T-cell (primary cell): Measurements from ENCODE around the gene VAV2. TPM values are rescaled to one million over a fixed set of nuclear protein-coding genes. Genes with fewer than 3 reads are reported as not detected.

ENCODE experiments used
- ATAC-seq, 4 experiments: fragments of 200-7000 bp in 3 of 4; fragments of 150-1000 bp in 1 of 4; cut with Tn5 transposase; replicated peaks in 1 of 4; 1 replicate in 3 of 4; 2 replicates in 1 of 4; pipeline ENCODE4 v1.10.0; 2021; ENCODE audit warnings: moderate library complexity in 3 of 4, mild to moderate bottlenecking in 2 of 4, moderate number of reproducible peaks in 1 of 4
- CTCF ChIA-PET, 2 donors: fragments of 300-600 bp; sonication (Branson Sonifier 250); formaldehyde crosslinking; loops; one replicate each; lab custom pipeline; 2022; ENCODE audit warnings: antibody characterized with exemption in 2 of 2; lab: Charles Lee
- POLR2A ChIA-PET, 2 donors: fragments of 300-600 bp; sonication (Branson Sonifier 250); formaldehyde crosslinking; loops; one replicate each; lab custom pipeline; 2022; ENCODE audit warnings: antibody characterized with exemption in 2 of 2; lab: Charles Lee
- DNase-seq, 35 experiments: peaks; one replicate each; pipeline versions ENCODE4 v3.0.0 to v3.0.0-alpha.2; 2013 to 2023
- H3K27ac ChIP-seq: one replicate; pipeline ENCODE4 v1.5.1; 2013; ENCODE audit warnings: low read length
- H3K27me3 ChIP-seq, 2 experiments: replicated peaks in 1 of 2; 1 replicate in 1 of 2; 2 replicates in 1 of 2; pipeline versions ENCODE4 v1.6.1 to v1.7.0; 2013; ENCODE audit warnings: low read length in 1 of 2, mixed read lengths in 1 of 2; ENCODE audit not compliant: control insufficient read depth in 2 of 2, insufficient read depth in 2 of 2; ENCODE audit errors: extremely low read depth in 1 of 2
- H3K36me3 ChIP-seq, 2 donors: 1 replicate in 1 of 2; 2 replicates in 1 of 2; pipeline versions ENCODE4 v1.6.1 to v1.7.0; 2013; ENCODE audit warnings: low read length in 1 of 2; ENCODE audit not compliant: control insufficient read depth in 2 of 2, insufficient read depth in 1 of 2; ENCODE audit errors: extremely low read depth in 1 of 2
- H3K4me1 ChIP-seq, 2 experiments: 1 replicate in 1 of 2; 2 replicates in 1 of 2; pipeline versions ENCODE4 v1.6.1 to v1.7.0; 2013; ENCODE audit warnings: low read length in 2 of 2, mixed read lengths in 1 of 2; ENCODE audit not compliant: insufficient read depth in 2 of 2, control insufficient read depth in 1 of 2; ENCODE audit errors: extremely low read depth in 1 of 2
- H3K4me3 ChIP-seq, 2 donors: 1 replicate in 1 of 2; 2 replicates in 1 of 2; pipeline versions ENCODE4 v1.5.1 to v1.7.0; 2013; ENCODE audit warnings: mild to moderate bottlenecking in 2 of 2, low read length in 1 of 2, moderate library complexity in 1 of 2; ENCODE audit not compliant: control insufficient read depth in 1 of 2; ENCODE audit errors: extremely low read depth in 1 of 2
- H3K9me3 ChIP-seq: 2 replicates; pipeline ENCODE4 v1.7.0; 2013
- H3K27ac Mint-ChIP-seq, 2 donors: one replicate each; pipeline ENCODE4 v1.8.0; 2020 to 2021; ENCODE audit warnings: mild to moderate bottlenecking in 2 of 2, mixed read lengths in 2 of 2
- H3K27me3 Mint-ChIP-seq, 2 donors: one replicate each; pipeline ENCODE4 v1.8.0; 2021 to 2022; ENCODE audit warnings: mixed read lengths in 2 of 2
- H3K36me3 Mint-ChIP-seq: one replicate; pipeline ENCODE4 v1.8.0; 2021; ENCODE audit warnings: mixed read lengths
- H3K4me1 Mint-ChIP-seq, 3 donors: one replicate each; pipeline ENCODE4 v1.8.0; 2020 to 2022; ENCODE audit warnings: mixed read lengths in 3 of 3, mild to moderate bottlenecking in 1 of 3
- H3K4me3 Mint-ChIP-seq, 3 donors: one replicate each; pipeline ENCODE4 v1.8.0; 2020 to 2022; ENCODE audit warnings: mild to moderate bottlenecking in 3 of 3, mixed read lengths in 3 of 3, moderate library complexity in 3 of 3
- H3K9me3 Mint-ChIP-seq, 3 donors: one replicate each; pipeline ENCODE4 v1.8.0; 2020 to 2022; ENCODE audit warnings: mixed read lengths in 3 of 3
- WGBS: methylation state at CpG from one replicate; pipeline ENCODE4 v1.1.5; 2013; ENCODE audit warnings: missing lambda C conversion rate; ENCODE audit not compliant: insufficient coverage; 5-methylcytosine and 5-hydroxymethylcytosine counted together
- total RNA-seq, 35 experiments: library from RNA in 6 of 35; stranded (reverse) in 6 of 35; fragments of 120-200 nt in 1 of 35; gene quantifications; one replicate each; pipeline versions ENCODE4 v1.2.1 to v1.2.4 and lab custom pipeline; 2013 to 2026

Gene VAV2
- total RNA-seq, 5 donors from 2014 or later (not counting 1 experiment from before 2014, with no cell fraction given): 1.2 to 7.5 (median 4.9) TPM

GRCh38 chr9:133843250-133843649 lies 148.9 kb downstream of the VAV2 start:
- no peak for ATAC-seq
- DNase-seq: no peak
- Mint-ChIP-seq H3K27me3 (peaks cover 5 to 6% of the 10 kb centered on the region in 2 donors), H3K9me3 (no peaks in the 10 kb centered on the region), H3K4me1 (peaks cover 0 to 2% (median 0%) of the 10 kb centered on the region in 3 donors), H3K27ac (no peak overlapping the region), H3K4me3 (no peak overlapping the region), H3K36me3 (no peaks in the 10 kb centered on the region)
- ChIA-PET POLR2A (no interaction called here), CTCF (no interaction called here)
- Histone ChIP-seq H3K9me3 (no peaks in the 10 kb centered on the region), H3K27me3 (peaks cover 0 to 8% of the 10 kb centered on the region in 2 experiments), H3K4me1 (peaks cover 0 to 7% of the 10 kb centered on the region in 2 experiments), H3K36me3 (no peaks in the 10 kb centered on the region), H3K4me3 (no peak overlapping the region), H3K27ac (no peak overlapping the region)
- WGBS: 95% methylated on average over 4 of the region's 5 CpGs

DNA sequence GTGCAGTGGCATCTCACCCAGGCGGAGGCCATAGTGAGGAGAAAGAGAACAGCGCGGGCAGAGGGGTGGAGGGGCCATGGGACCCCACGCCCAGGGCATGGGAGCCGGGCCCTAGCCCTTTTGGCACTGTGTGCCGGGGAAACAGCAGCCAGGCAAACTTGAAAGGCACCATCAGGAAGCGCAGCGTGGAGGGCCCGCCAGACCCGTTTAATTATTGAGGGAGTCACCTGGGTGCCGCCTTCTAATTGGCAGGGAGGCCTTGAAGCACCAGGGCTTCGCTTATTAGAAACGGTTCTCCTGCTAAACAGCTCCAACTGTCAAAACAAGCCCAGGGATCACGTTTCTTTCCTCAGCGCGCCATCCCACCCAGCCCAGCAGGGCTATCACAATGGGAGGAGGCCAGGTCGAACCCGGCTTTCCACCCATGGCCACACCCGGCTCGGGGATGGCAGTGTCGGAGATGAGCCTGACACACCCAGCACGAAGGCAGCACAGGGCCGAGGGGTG lies 149.3 kb downstream of the VAV2 start:
- Histone ChIP-seq H3K4me1 (peaks cover 0 to 7% of the 10 kb centered on the region in 2 experiments), H3K36me3 (no peaks in the 10 kb centered on the region), H3K27me3 (peaks cover 0 to 8% of the 10 kb centered on the region in 2 experiments), H3K4me3 (no peak overlapping the region), H3K9me3 (no peaks in the 10 kb centered on the region), H3K27ac (no peak overlapping the region)
- ChIA-PET CTCF (no interaction called here), POLR2A (no interaction called here)
- Mint-ChIP-seq H3K4me1 (peaks cover 0 to 2% (median 0%) of the 10 kb centered on the region in 3 donors), H3K9me3 (no peaks in the 10 kb centered on the region), H3K4me3 (no peak overlapping the region), H3K27ac (no peak overlapping the region), H3K36me3 (no peaks in the 10 kb centered on the region), H3K27me3 (peaks cover 5 to 6% of the 10 kb centered on the region in 2 donors)
- 93% methylated on average over 22 of the region's 23 CpGs for WGBS
- ATAC-seq: no peak
- no peak for DNase-seq

DNA sequence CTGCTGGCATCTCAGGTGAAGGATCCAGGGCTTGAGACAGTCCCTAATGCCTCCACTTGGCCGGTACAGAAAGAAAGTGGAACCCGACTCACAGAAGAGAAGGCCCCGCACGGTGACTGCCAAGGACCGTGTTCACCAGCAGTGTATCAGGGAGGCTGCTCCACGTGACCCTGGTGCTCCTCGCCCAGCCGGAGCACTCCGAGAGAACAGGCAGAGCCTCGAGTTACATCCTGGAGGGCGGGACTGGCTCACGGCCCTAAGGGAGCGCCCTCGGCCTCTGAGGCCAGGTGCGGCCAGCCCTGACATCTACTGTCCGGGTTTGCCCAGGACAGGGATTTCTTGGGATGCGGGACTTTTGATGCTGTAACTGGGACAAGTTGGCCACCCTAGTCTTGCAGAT lies 149.9 kb downstream of the VAV2 start:
- no peak overlapping the region for H3K27ac Mint-ChIP-seq
- ATAC-seq (no peak), DNase-seq (no peak)
- CTCF ChIA-PET: no interaction called here
- POLR2A ChIA-PET: no interaction called here
- H3K9me3 Mint-ChIP-seq: no peaks in the 10 kb centered on the region
- H3K4me3 Mint-ChIP-seq: no peak overlapping the region
- Histone ChIP-seq H3K4me1 (peaks cover 0 to 7% of the 10 kb centered on the region in 2 experiments), H3K9me3 (no peaks in the 10 kb centered on the region), H3K36me3 (no peaks in the 10 kb centered on the region), H3K27me3 (peaks cover 0 to 8% of the 10 kb centered on the region in 2 experiments), H3K4me3 (no peak overlapping the region), H3K27ac (no peak overlapping the region)
- peaks cover 5 to 6% of the 10 kb centered on the region in 2 donors for H3K27me3 Mint-ChIP-seq
- 96% methylated on average over 17 of the region's 17 CpGs for WGBS
- peaks cover 0 to 2% (median 0%) of the 10 kb centered on the region in 3 donors for H3K4me1 Mint-ChIP-seq
- no peaks in the 10 kb centered on the region for H3K36me3 Mint-ChIP-seq

- WGBS: 83% methylated on average over 8 of the region's 10 CpGs
- POLR2A ChIA-PET: no interaction called here
Observed at GRCh38 chr9:133841167-133841812, 150.8 kb downstream of the VAV2 start.

DNA sequence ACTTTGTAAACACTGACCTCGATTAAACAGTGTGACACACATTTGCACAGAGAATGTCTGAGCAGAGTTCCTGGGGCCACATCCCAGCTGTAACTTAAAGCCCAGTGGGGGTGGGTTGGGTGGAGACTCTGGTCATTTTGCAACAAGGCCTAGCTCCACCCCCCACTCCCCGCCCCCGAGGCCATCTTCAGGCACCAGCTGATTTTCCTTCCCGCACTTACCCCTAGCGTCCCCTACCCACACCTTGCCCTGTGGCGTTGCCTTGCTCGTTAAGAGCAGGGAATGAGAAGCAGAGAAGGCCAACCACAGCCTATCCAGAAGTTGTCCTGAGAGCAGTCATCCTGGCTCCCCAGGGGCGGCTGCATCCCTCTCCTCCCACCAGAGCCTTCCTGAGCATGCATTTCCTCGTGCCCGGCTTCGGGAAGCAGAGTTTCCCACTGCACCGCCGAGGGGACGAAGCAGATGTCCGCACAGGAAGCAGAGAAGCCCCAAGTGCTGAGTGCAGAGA lies 152.2 kb downstream of the VAV2 start:
- ChIA-PET POLR2A (no interaction called here), CTCF (interaction anchor here in 1 of 2 donors (0.7 kb wide), 1 partner anchor 1583 kb away, joined by 11 read pairs; no protein-coding TSS in a partner anchor)
- H3K4me3 Mint-ChIP-seq: no peak overlapping the region
- H3K4me3 ChIP-seq: no peak overlapping the region
- DNase-seq (no peak), ATAC-seq (no peak)
- no peaks in the 10 kb centered on the region for H3K9me3 ChIP-seq
- no peak overlapping the region for H3K27ac Mint-ChIP-seq
- peaks cover 3 to 5% of the 10 kb centered on the region in 2 donors for H3K27me3 Mint-ChIP-seq
- H3K36me3 ChIP-seq: no peaks in the 10 kb centered on the region
- H3K36me3 Mint-ChIP-seq: no peaks in the 10 kb centered on the region
- H3K27me3 ChIP-seq: peaks cover 0 to 6% of the 10 kb centered on the region in 2 experiments
- H3K4me1 Mint-ChIP-seq: no peaks in the 10 kb centered on the region
- WGBS: 71% methylated on average over 8 of the region's 15 CpGs
- no peaks in the 10 kb centered on the region for H3K9me3 Mint-ChIP-seq
- H3K27ac ChIP-seq: no peak overlapping the region
- H3K4me1 ChIP-seq: peaks cover 0 to 3% of the 10 kb centered on the region in 2 experiments

More at GRCh38 chr9:133841167-133841812, 150.8 kb downstream of the VAV2 start:
- Mint-ChIP-seq H3K4me1 (peaks cover 0 to 2% (median 0%) of the 10 kb centered on the region in 3 donors), H3K27me3 (peaks cover 5 to 6% of the 10 kb centered on the region in 2 donors), H3K27ac (no peak overlapping the region), H3K36me3 (no peaks in the 10 kb centered on the region), H3K9me3 (no peaks in the 10 kb centered on the region), H3K4me3 (no peak overlapping the region)
- H3K4me1 ChIP-seq: peaks cover 0 to 7% of the 10 kb centered on the region in 2 experiments
- peaks cover 0 to 8% of the 10 kb centered on the region in 2 experiments for H3K27me3 ChIP-seq
- no peak overlapping the region for H3K27ac ChIP-seq
- CTCF ChIA-PET: no interaction called here
- no peak overlapping the region for H3K4me3 ChIP-seq
- ATAC-seq: no peak
- no peaks in the 10 kb centered on the region for H3K36me3 ChIP-seq
- DNase-seq: no peak
- no peaks in the 10 kb centered on the region for H3K9me3 ChIP-seq

DNA sequence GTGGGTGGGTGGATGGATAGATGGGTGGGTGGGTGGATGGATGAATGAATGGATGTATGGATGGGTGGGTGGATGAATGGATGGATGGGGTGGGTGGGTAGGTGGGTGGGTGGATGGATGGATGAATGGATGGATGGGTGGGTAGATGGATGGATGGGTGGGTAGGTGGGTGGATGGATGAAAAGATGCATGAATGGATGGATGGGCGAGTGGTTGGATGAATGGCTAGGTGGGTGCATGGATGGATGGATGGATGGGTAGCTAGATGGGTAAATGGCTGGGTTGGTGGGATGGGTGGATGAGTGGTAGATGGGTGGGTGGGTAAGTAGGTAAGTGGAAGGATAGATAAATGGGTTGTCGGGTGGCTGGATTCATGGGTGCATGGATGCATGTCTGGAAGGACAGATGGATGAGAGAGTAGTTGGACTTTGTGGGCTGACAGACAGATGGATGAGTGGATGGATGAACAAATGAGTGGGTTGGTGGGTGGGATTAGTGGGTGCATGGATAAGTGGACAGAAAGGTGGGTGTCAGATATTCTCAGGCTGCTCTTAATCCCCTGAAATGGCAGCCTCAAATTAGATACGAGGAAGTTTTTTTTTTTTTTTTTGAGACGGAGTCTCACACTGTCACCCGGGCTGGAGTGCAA lies 153.1 kb downstream of the VAV2 start:
- Histone ChIP-seq H3K9me3 (no peaks in the 10 kb centered on the region), H3K27me3 (peaks cover 0 to 6% of the 10 kb centered on the region in 2 experiments), H3K4me3 (no peak overlapping the region), H3K27ac (no peak overlapping the region), H3K36me3 (no peaks in the 10 kb centered on the region), H3K4me1 (no peaks in the 10 kb centered on the region)
- 96% methylated on average over 4 of the region's 5 CpGs for WGBS
- no peaks in the 10 kb centered on the region for H3K9me3 Mint-ChIP-seq
- no peaks in the 10 kb centered on the region for H3K36me3 Mint-ChIP-seq
- DNase-seq (no peak), ATAC-seq (no peak)
- ChIA-PET CTCF (interaction anchor here in 1 of 2 donors (0.7 kb wide), 1 partner anchor 1582 kb away, joined by 11 read pairs; no protein-coding TSS in a partner anchor), POLR2A (interaction anchor here in 1 of 2 donors (0.7 kb wide), 1 partner anchor 61 kb away, joined by 3 read pairs; no protein-coding TSS in a partner anchor)
- no peak overlapping the region for H3K4me3 Mint-ChIP-seq
- no peaks in the 10 kb centered on the region for H3K4me1 Mint-ChIP-seq
- peaks cover 3 to 5% of the 10 kb centered on the region in 2 donors for H3K27me3 Mint-ChIP-seq
- H3K27ac Mint-ChIP-seq: no peak overlapping the region
